HG03571 (cell line): ENCODE data around the gene OCLN.
"Not testable (repeated sequence)": the region's sequence is repeated elsewhere in the genome, so short reads cannot be mapped to it uniquely, and the experiment has no call there.

Source experiments
- ATAC-seq: cut with Tn5 transposase; IDR thresholded peaks from one replicate; pipeline ENCODE4 v1.9.1; 2021; ENCODE audit not compliant: unreplicated experiment

The OCLN gene

GRCh38 chr5:69492391-69492922 is at the start of gene OCLN:
TSS of gene OCLN (plus strand) at chr5:69492790. CDS start at chr5:69504245, 11,455 bp downstream.
- ATAC-seq, result peak; percentile 46

GRCh38 chr5:69444127-69444754 is 48.3 kb upstream of the OCLN start:
- ATAC-seq, result no peak

- ATAC-seq, result no peak
These were observed 43.1 kb upstream of the OCLN start for GRCh38 chr5:69449511-69449910.

GRCh38 chr5:69450116-69450515 is 42.5 kb upstream of the OCLN start:
- no peak for ATAC-seq

GRCh38 chr5:69450527-69450926 is 42.1 kb upstream of the OCLN start:
- not testable (repeated sequence) for ATAC-seq

GRCh38 chr5:69451941-69452647 is 40.5 kb upstream of the OCLN start:
- ATAC-seq, result no peak

- not testable (repeated sequence) for ATAC-seq
These were observed 39.1 kb upstream of the OCLN start for GRCh38 chr5:69453487-69453886.

GRCh38 chr5:69454460-69455249 is 37.9 kb upstream of the OCLN start:
- no peak for ATAC-seq

- ATAC-seq, result not testable (repeated sequence)
These were observed 37.1 kb upstream of the OCLN start for GRCh38 chr5:69455428-69455988.

GRCh38 chr5:69462170-69462569 is 30.4 kb upstream of the OCLN start:
- no peak for ATAC-seq

GRCh38 chr5:69466375-69466774 is 26.2 kb upstream of the OCLN start:
- not testable (repeated sequence) for ATAC-seq

- peak; percentile 93 for ATAC-seq
These were observed 25.0 kb upstream of the OCLN start for GRCh38 chr5:69467442-69468225.

- ATAC-seq, result no peak
These were observed 24.0 kb upstream of the OCLN start for GRCh38 chr5:69468631-69469030.

- not testable (repeated sequence) for ATAC-seq
These were observed 21.1 kb upstream of the OCLN start for GRCh38 chr5:69471516-69471915.

GRCh38 chr5:69472535-69473143 is 20.0 kb upstream of the OCLN start:
- ATAC-seq, result not testable (repeated sequence)

GRCh38 chr5:69477170-69477569 is 15.4 kb upstream of the OCLN start:
- no peak for ATAC-seq

GRCh38 chr5:69478296-69478695 is 14.3 kb upstream of the OCLN start:
- ATAC-seq, result not testable (repeated sequence)

GRCh38 chr5:69484891-69485290 is 7.7 kb upstream of the OCLN start:
- ATAC-seq, result no peak

- ATAC-seq, result no peak
These were observed 7.1 kb upstream of the OCLN start for GRCh38 chr5:69485471-69485870.

GRCh38 chr5:69489246-69489645 is 3.3 kb upstream of the OCLN start:
- ATAC-seq, result no peak
